NCI-H524 (cell line): ENCODE measurements around the gene AZIN2.
"Not testable (repeated sequence)": the region's sequence is repeated elsewhere in the genome, so short reads cannot be mapped to it uniquely, and the experiment has no call there.

Source experiments
- DNase-seq, 2 experiments: peaks; one replicate each; lab custom pipeline; 2025; lab: John Stamatoyannopoulos, UW

The AZIN2 gene

DNA sequence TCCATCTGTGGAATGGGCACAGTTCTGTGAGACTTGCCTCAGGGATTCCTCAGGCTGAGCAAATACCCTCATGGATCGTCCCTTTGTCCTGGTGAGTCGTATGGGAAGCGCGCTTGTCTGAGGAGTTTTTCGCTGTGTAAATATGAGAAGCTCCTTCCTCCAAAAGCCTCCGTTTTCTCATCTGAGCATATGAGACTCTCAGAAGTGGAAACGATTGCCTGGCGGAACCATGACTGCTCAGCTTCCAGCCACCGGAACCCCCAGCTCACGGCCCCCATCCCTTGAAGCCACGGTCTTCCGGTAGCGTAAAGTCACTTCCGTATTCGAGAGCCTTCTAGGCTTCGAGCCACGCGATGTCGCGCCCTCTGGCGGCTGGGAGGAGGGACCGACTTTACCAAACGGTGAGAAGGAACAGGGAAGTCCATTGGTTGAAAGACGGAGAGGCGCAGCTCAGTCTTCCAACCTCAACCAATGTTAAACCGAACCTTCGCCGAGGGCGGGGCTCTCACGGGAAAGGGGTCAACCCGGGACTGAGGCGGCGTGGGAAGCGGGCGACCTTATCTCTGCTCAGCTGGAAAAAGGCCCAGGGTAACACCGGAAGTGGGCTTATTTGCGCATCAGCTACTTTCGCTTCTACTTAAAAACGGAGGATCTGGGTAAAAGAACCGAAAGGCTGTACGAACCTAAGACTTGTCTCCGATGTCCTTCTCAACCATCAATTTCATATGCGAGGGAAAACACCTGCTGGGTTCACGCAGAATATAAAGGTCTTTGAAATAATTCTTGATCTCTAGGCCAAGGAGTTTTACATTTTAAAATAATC is 46.3 kb downstream of the AZIN2 start:
- DNase-seq, result peak; percentile 99

GRCh38 chr1:33128781-33129180 is 47.8 kb downstream of the AZIN2 start:
- no peak for DNase-seq

DNA sequence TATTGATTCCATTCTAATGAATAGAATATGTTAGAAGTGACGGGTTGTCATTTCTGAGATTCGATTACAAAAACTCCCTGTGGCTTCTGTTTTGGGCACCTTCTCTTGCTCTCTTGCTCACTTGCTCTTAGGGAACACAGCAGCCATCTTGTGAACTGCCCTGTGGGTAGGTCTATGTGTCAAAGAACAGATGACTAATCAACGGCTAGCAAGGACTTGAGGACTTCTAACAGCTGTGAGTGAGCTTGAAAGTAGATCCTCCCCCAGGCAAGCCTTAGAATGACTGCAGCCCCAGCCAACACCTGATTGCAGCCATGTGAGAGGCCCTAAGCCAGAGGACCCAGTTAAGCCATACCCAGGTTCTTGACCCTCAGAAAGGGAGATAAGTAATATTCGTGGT is 49.3 kb downstream of the AZIN2 start:
- DNase-seq, result peak; percentile 68 to 85

- no peak for DNase-seq
These were observed 50.2 kb downstream of the AZIN2 start for GRCh38 chr1:33131191-33131590.

- no peak for DNase-seq
These were observed 51.6 kb downstream of the AZIN2 start for GRCh38 chr1:33132549-33132948.

DNA sequence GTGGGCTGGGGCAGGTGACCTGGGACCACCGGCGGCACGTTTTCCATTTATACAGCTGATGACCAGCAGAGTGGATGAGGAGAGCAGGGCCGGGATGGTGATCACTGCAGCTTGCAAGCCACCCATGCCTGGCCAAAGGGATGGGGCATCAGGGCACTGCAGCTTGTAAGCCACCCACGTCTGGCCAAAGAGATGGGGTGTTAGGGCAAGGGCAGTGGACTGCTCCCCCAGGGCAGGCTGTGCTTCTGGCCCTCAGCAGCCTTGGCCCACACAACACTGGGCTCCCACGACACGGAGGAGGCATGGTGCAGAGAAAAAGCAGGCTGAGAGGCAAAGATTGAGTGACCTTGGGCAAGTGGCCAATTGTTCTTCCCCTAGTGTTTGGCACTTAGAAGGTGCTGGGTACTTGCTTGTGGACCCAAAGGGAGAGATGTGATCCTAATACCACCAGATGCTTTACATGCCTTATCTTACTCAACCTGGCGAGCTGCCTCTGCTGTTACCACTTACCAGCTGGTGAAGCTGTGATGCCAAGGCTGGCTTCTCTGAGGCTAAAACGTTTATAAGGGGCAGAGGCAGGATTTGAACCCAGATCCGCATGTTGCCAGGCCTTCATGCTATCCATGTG is 52.6 kb downstream of the AZIN2 start:
- peak; percentile 33 to 43 for DNase-seq

- not testable (repeated sequence) for DNase-seq
These were observed 55.1 kb downstream of the AZIN2 start for GRCh38 chr1:33136041-33136440.

- DNase-seq, result peak; percentile 69 to 84
These were observed 56.8 kb downstream of the AZIN2 start for GRCh38 chr1:33137800-33138199.

GRCh38 chr1:33140153-33141149 is 59.5 kb downstream of the AZIN2 start:
- DNase-seq, result peak; percentile 47 to 82

- DNase-seq, result no peak
These were observed 60.3 kb downstream of the AZIN2 start for GRCh38 chr1:33141216-33141615.

DNA sequence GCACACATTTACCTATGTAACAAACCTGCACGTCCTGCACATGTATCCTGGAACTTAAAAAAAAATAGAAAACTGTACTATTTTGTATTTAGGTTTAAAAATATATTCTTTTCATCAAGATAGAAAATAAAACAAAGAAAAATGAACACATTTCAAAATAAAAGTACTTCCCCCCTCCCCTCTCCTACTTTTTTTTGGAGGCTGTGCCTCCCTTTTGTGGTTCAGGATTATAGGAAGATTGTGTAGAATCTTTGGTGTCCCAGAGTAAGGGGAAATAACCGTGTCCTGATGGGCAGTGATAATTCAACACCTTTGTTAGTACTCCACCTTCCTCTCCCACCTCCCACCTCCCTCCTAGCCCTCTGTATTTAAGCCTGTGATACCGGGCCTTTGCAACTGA is 60.8 kb downstream of the AZIN2 start:
- no peak for DNase-seq

- DNase-seq, result no peak
These were observed 61.6 kb downstream of the AZIN2 start for GRCh38 chr1:33142483-33143064.

- DNase-seq, result no peak
These were observed 62.2 kb downstream of the AZIN2 start for GRCh38 chr1:33143176-33143575.

- no peak for DNase-seq
These were observed 62.7 kb downstream of the AZIN2 start for GRCh38 chr1:33143698-33144097.

DNA sequence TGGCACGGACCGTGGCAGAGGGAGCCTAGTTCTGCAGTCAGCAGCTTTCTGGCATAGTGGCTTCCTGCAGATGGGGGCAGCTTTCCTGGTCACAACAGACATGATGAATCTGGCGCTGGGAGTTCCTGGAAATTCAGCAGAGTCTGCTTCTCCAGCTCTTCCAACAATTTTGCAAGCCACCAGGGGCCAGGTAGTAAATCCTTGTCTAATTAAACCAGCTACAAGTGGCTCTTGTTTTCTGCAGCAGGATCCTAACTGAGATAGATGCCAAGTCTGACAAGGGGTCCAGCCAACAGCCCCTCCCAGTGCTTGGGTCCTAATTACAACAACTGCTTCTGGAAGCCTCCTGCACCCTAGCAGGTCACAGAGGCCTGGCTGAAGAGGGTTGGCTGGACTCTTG is 65.0 kb downstream of the AZIN2 start:
- DNase-seq, result no peak

DNA sequence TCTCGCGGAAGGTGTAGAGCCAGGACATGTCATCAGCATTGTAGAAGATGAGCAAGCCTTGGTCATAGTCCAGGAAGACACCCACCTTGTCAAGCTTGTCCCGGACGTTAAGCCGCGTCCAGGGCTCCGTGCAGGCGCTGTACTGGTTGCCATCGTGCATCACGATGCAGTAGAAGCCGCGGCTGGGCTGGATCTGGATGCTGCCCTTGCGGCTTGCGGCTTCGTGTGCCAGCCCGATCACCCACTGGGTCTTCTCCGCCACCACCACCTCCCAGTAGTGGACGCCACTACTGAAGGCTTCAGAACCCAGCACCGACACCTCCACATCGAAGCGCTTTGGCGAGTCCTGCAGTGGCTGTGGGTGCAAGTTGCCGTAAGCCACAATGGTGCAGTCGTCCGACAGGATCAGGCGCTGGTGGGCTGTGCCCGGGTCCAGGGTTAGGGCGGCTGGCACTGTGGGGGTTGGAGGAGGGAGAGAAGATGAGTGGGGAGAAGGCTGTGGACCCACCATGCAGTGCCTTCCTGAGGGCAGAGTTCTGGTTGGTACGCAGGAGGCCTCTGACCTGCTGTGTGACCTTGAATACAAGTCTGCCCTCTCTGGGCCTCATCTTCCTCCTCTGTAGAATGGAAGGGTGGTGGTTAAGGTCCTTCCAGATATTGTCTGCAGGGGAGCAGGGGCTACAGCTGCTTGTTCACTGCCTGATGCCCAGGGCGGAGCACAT is 66.5 kb downstream of the AZIN2 start:
- DNase-seq, result no peak

GRCh38 chr1:33147997-33148314 is 67.0 kb downstream of the AZIN2 start:
- peak in 1 of 2 experiments; percentile 51 for DNase-seq

DNA sequence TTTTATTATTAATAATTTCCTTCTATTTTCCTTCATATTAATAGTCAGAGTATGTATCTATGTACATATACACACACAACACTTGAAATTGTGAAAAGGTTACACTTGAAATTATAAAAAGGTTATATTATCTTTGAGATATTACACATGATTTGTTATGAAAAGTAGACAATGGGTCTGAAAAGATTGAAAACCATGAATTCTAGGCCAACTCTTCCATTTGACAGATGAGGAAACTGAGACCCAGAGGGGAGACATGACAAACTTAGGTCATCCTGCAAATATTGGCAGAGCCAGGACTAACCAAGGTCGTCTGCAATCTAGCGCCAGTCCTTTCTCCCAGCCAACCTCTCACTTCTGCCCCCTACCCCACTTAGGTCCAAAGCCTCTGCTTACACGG is 67.7 kb downstream of the AZIN2 start:
- no peak for DNase-seq

- DNase-seq, result no peak
These were observed 68.7 kb downstream of the AZIN2 start for GRCh38 chr1:33149453-33150190.

DNA sequence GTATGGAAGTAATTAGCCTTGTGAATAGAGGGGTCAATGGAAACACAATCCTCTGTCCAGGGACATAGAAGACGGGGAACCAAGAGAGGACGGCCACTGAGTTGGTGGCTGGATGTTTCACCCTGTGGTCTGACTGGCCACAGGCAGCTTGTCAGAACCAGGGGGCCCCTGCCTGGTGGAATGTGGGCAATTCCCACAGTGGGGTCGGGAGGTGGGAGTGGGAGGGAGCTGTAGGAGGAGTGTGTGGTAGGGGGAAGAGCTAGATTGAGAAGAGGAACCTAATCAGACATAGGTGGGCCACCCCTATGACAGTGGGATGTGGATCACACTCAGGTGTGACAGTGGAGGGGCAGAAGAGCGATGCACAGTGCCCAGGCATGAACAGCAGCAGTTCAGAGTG is 69.6 kb downstream of the AZIN2 start:
- DNase-seq, result no peak

DNA sequence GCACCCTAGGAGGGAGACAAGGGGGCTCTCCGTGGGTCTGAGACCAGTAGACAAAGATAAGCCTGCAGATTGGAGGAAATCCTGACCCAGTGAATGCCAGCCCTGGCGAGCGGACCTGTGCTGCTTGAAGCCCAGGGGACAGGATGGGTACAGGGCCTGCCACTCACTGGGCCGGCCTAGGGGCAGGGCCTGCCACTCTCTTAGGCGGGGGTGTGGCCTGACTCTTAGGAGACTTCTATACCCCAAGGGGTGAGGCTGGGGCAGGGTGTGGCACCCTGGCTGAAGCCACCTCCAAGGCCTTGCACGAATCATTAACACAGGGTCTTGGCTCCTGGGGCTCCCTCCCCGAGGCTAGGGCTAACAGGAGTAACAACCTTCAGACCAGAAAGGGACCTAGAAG is 70.2 kb downstream of the AZIN2 start:
- peak in 1 of 2 experiments; percentile 63 for DNase-seq
